ENCODE data around the gene ST7L.

Gene ST7L

GRCh38 chr1:112554411-112554810, 64.5 kb downstream of the ST7L start:
- in situ Hi-C loops (cut with HindIII; ENCODE audit: low sequenced_read_pairs) = no loop called here

DNA sequence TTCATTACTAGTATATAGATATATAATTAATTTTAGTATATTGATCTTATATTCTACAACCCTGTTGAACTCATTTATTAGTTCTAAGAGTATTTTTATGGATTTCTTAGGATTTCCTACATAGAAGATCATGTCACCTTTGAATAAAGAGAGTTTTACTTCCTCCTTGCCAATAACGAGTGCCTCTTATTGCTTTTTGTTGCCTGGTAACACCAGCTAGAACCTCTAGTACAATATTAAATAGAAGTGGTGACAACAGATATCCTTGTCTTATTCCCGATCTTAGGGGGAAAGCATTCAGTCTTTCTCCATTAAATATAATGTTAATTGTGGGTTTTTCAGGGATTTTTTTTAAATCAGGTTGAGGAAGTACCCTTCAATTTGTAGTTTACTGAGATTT, 69.4 kb downstream of the ST7L start:
- in situ Hi-C loops (cut with HindIII; ENCODE audit: low sequenced_read_pairs) = loop anchor here (5.0 kb wide), 1 partner anchor 43 kb away; no protein-coding TSS in a partner anchor

- in situ Hi-C loops (cut with HindIII; ENCODE audit: low sequenced_read_pairs) = loop anchor here (5.0 kb wide), 1 partner anchor 44 kb away; no protein-coding TSS in a partner anchor
Measured at GRCh38 chr1:112548547-112548946, 70.4 kb downstream of the ST7L start.

DNA sequence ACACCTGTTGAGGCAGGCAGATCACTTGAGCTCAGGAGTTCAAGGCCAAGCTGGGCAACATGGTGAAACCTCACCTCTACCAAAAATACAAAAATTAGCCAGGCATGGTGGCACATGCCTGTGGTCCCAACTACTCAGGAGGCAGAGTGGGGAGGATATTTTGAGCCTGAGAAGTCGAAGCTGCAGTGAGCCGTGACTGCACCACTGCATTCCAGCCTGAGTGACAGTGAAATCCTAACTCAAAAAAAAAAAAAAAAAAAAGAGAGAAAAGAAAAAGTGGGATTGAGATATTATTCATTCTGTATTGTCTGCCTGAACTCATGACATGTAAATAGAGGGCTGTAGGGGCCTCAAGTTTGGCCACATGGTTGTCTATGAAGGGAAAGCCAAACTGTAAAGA, 72.9 kb downstream of the ST7L start:
- in situ Hi-C loops (cut with HindIII; ENCODE audit: low sequenced_read_pairs) = loop anchor here (5.0 kb wide), 1 partner anchor 46 kb away; no protein-coding TSS in a partner anchor

DNA sequence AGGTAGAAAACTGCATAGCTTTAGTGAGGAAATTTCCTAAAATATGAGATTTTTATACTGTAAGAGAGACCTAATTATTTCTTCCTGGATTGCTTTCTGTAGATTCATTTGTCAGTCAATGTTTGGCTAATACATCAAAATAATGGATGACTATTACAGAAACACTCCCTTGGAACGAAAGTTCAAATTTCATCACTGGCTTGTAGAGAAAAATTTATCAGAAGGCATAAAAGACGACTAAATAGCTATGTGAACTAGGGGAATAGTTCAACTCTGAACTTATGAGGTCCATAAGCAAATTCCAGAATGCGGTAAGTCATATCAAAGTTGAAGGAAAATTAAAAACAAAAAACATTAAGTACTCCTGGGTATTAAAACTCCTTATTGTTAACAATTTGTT, 74.2 kb downstream of the ST7L start:
- in situ Hi-C loops (cut with HindIII; ENCODE audit: low sequenced_read_pairs) = loop anchor here (5.0 kb wide), 1 partner anchor 48 kb away; no protein-coding TSS in a partner anchor

DNA sequence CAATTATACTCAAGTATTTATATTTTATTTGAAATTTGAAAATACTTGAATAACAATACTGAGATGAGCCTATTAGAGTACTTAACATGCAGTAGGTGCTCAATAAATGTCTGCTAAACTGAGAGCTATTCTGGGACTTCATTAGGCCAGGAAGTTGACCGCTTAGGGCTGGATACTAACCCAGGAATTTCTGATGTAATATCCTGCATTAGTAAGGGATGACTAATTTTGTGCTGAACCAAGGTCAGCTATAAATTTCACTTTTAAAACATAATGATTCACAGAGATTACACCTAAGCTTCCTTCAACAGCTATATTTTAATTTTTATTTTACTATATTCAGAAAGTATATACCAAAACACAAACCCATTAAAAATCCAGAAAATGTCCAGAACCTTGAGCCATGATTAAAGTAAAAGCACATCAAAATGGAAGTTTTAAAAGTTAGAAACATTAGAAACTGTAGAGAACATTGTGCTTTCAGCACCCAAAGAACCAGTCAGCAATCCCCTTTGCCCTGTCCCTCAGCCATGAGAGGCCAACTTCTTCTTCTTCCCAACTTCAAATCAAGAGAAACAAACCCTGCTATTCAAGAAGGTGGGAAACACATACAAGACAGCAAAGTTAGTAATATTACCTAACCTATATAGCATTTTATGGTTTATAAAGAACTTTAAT, 74.8 kb downstream of the ST7L start:
- in situ Hi-C loops (cut with HindIII; ENCODE audit: low sequenced_read_pairs) = no loop called here

DNA sequence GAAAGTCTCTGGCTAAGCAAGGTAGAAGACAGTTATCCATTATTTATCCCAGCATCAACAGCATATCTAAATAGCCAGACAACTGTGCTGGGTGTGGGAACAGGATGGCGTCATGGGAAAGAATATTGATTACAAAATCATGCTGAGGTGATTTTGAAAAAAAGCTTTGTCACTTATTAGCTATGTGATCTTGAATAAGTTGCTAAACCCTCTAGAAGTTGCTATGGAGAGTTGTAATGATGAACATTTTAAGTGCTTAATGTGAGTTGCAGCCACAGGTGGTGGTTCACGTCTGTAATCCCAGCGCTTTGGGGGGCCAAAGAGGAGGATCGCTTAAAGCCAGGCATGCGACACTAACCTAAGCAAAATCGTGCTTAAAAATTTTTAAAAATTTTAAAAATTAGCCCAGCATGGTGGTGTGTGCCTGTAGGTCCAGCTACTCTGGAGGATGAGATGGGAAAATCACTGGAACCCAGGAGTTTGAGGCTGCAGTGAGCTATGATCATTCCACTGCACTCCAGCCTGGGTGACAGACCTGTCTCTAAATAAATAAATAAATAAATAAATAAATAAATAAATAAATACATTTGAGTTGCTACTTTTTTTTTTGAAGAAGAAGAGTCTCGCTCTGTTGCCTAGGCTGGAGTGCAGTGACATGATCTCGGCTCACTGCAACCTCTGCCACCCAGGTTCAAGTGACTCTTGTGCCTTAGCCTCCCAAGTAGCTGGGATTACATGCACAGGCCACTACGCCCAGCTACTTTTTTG, 76.6 kb downstream of the ST7L start:
- in situ Hi-C loops (cut with HindIII; ENCODE audit: low sequenced_read_pairs) = no loop called here

DNA sequence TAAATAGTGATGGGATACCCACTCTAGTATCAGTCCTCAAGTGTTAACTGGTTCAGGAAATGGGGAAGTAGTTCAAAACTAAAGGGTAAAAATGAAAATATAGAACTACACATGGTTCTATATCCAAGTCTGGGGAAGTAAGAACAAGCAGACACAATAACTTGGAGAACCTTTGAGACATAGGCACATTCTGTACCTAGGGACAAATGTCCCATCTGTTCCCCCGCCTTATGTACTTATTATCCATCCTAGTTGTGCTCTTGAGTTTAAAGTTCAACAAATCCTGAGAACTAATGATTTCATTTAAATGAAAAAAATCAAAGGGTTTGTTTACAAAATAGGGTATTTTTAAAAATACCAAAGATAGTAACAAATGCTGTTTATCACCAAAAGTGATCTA, 77.6 kb downstream of the ST7L start:
- in situ Hi-C loops (cut with HindIII; ENCODE audit: low sequenced_read_pairs) = no loop called here

- in situ Hi-C loops (cut with HindIII; ENCODE audit: low sequenced_read_pairs) = no loop called here
Measured at GRCh38 chr1:112540226-112540794, 78.6 kb downstream of the ST7L start.

- in situ Hi-C loops (cut with HindIII; ENCODE audit: low sequenced_read_pairs) = no loop called here
Measured at GRCh38 chr1:112538883-112539282, 80.1 kb downstream of the ST7L start.

DNA sequence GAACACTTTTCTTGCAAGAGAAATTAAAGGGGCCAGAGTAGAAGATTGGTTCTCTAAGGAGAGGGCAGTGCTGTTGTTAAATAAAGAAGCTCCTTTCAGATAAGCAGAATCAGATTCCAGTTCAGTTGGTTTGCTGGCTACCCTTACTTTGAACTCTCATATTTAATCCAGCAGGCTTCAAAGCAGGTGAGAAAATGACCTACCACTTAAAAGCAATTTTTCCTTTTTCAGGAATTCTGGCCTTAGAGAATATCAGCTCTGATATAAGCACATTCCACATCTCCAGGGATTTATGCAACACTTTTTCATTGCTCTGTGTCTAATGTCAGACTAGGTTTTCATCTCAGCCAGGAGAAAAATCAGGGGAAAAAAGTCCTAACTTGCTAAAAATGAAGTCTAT, 81.5 kb downstream of the ST7L start:
- in situ Hi-C loops (cut with HindIII; ENCODE audit: low sequenced_read_pairs) = no loop called here

DNA sequence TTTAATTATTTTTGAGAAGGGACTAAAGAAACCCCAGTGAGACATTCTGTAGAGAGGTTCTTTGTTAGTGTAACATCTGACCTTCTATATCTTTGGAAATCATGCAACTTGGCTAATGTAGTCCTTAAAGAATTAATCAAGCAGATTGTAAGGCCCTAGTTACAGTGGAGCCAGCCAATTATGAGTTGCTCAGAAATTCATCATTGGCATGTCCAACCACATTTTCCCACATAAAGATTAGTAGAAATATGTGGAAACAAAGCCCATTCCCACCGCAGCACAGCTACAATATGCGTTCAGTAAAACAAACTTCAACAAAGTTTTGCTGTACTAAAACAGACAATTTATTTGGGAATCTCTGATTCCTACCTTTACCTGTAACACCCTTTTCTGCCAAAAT, 82.4 kb downstream of the ST7L start:
- in situ Hi-C loops (cut with HindIII; ENCODE audit: low sequenced_read_pairs) = no loop called here

DNA sequence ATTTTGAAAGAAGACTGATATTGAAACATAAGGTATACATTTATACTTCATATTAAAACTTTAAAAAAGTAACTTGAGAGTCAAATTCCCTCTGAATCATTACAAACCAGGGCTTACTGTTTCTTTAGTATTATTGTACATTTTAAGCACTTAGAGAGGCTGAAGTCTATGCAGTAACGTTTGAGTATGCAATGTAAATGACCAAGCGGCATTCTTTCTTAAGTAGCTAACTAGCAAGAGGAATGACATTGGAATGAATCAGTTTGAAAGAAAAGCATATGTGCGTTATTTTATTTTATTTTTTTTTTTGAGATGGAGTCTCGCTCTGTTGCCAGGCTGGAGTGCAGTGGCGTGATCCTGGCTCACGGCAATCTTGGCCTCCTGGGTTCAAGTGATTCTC, 85.9 kb downstream of the ST7L start:
- in situ Hi-C loops (cut with HindIII; ENCODE audit: low sequenced_read_pairs) = no loop called here

DNA sequence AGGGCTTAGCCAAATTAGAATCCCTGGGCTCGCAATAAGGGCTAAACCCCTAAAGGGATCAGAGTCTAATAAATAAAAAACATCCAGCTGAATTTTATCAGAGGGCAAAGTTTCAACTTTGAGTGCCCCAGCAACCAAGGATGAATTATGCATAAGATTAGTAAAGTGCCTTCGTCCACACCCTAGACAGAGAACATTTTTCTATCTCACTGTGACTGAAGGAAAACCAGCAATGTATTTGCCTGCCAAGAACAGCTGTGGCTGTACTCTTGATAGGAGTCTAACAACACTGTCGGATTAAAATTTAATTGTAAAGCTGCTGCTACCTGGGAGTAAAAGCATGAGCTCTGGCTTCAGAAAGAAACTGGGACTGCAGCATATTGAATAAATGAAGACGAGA, 86.9 kb downstream of the ST7L start:
- in situ Hi-C loops (cut with HindIII; ENCODE audit: low sequenced_read_pairs) = no loop called here

GRCh38 chr1:112530832-112531231, 88.1 kb downstream of the ST7L start:
- in situ Hi-C loops (cut with HindIII; ENCODE audit: low sequenced_read_pairs) = no loop called here

GRCh38 chr1:112529301-112529700, 89.6 kb downstream of the ST7L start:
- in situ Hi-C loops (cut with HindIII; ENCODE audit: low sequenced_read_pairs) = no loop called here

DNA sequence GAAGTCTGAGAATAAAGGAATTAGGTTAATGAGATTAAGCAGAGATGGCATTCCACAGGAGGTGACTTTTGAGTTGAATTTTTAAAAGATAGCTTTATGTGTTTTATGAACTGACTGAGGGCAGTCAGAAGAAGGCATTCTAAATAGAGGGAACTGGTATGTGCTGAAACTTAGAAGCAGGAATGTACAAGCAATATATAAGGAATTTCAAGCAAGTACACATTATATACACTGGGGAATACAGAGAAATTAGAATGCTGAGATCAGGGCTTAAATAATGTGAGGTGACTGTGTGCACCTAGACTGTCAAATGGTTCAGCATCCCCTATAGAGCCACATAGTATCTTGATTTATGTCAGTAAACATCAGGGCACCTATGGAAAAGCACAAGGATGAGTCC, 90.9 kb downstream of the ST7L start:
- in situ Hi-C loops (cut with HindIII; ENCODE audit: low sequenced_read_pairs) = no loop called here

GRCh38 chr1:112527266-112528010, 91.5 kb downstream of the ST7L start:
- in situ Hi-C loops (cut with HindIII; ENCODE audit: low sequenced_read_pairs) = no loop called here

- in situ Hi-C loops (cut with HindIII; ENCODE audit: low sequenced_read_pairs) = no loop called here
Measured at GRCh38 chr1:112524986-112525385, 94.0 kb downstream of the ST7L start.

GRCh38 chr1:112524251-112524650, 94.7 kb downstream of the ST7L start:
- in situ Hi-C loops (cut with HindIII; ENCODE audit: low sequenced_read_pairs) = no loop called here

- in situ Hi-C loops (cut with HindIII; ENCODE audit: low sequenced_read_pairs) = no loop called here
Measured at GRCh38 chr1:112522621-112523020, 96.3 kb downstream of the ST7L start.
